Vagina (tissue), 2 donors: ENCODE results near the gene S100A13.

Experiments used
- POLR2A ChIP-seq, 2 donors: fragments of 450-650 bp; IDR thresholded peaks; one replicate each; pipeline ENCODE4 v1.6.1; 2017; ENCODE audit warnings: antibody characterized with exemption in 2 of 2, mild to moderate bottlenecking in 2 of 2, moderate library complexity in 2 of 2
- POLR2AphosphoS5 ChIP-seq, 2 donors: sonication (generic); formaldehyde crosslinking; IDR thresholded peaks; one replicate each; pipeline ENCODE4 v1.9.0; 2017; ENCODE audit warnings: antibody characterized with exemption in 2 of 2, mild to moderate bottlenecking in 2 of 2, low read depth in 1 of 2; ENCODE audit not compliant: insufficient read depth in 1 of 2
- TF ChIP-seq, protein P1 (sequence below), 3 experiments: fragments of 450-650 bp in 2 of 3; fragments of 200-600 bp in 1 of 3; sonication (generic) in 1 of 3; IDR thresholded peaks; one replicate each; pipeline ENCODE4 v1.5.1; 2017 to 2019; ENCODE audit warnings: antibody characterized with exemption in 3 of 3, mild to moderate bottlenecking in 2 of 3, moderate library complexity in 2 of 3

DNA sequence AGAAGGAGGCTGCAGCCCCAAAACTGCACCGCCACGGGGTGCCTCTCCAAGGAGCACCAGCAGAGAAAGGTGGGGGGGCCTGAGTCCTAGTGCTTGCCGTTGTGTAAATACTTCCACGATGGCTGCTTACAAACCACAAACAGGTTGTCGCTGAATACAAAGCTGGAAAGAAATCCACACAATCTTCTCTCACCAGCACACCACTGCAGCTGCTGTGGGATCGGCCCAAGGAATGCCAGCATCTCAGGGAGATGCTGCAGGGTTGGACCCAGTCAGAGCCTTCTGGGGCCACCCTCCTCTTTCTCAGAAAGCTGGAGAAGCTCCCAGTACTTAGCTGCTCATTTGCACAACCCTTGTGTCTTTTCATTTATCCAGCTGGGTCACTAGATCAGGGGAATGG is 8.1 kb downstream of the S100A13 start:
- TF ChIP-seq, protein P1, sequence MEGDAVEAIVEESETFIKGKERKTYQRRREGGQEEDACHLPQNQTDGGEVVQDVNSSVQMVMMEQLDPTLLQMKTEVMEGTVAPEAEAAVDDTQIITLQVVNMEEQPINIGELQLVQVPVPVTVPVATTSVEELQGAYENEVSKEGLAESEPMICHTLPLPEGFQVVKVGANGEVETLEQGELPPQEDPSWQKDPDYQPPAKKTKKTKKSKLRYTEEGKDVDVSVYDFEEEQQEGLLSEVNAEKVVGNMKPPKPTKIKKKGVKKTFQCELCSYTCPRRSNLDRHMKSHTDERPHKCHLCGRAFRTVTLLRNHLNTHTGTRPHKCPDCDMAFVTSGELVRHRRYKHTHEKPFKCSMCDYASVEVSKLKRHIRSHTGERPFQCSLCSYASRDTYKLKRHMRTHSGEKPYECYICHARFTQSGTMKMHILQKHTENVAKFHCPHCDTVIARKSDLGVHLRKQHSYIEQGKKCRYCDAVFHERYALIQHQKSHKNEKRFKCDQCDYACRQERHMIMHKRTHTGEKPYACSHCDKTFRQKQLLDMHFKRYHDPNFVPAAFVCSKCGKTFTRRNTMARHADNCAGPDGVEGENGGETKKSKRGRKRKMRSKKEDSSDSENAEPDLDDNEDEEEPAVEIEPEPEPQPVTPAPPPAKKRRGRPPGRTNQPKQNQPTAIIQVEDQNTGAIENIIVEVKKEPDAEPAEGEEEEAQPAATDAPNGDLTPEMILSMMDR (IDR thresholded peaks at IDR 0.05): no peak
- no peak for TF ChIP-seq POLR2AphosphoS5 (IDR thresholded peaks at IDR 0.05; ENCODE audit: insufficient read depth in 1 of 2, low read depth in 1 of 2)
- TF ChIP-seq POLR2A (IDR thresholded peaks at IDR 0.05): no peak
